Fibroblast of lung (primary cell): ENCODE results near the gene OTUD4. TPM values are rescaled to one million over a fixed set of nuclear protein-coding genes. Genes with fewer than 3 reads are reported as not detected.

Experiments used
- DNase-seq, 2 donors: peaks; one replicate each; pipeline versions ENCODE4 v3.0.0 to v3.0.0-alpha.2; 2010; ENCODE audit warnings: low read depth in 2 of 2
- H2AFZ ChIP-seq: 2 replicates; pipeline ENCODE4 v1.5.1; 2012; ENCODE audit warnings: low read length, control low read depth, inconsistent platforms
- H3K27ac ChIP-seq: 2 replicates; pipeline ENCODE4 v1.5.1; 2011; ENCODE audit warnings: low read length, control low read depth; ENCODE audit not compliant: insufficient read depth
- H3K27me3 ChIP-seq: 2 replicates; pipeline ENCODE4 v1.5.1; 2011; ENCODE audit warnings: mild to moderate bottlenecking, low read length; ENCODE audit not compliant: control insufficient read depth, insufficient read depth
- H3K36me3 ChIP-seq: 2 replicates; pipeline ENCODE4 v1.5.1; 2011; ENCODE audit warnings: low read length; ENCODE audit not compliant: control insufficient read depth, insufficient read depth
- H3K4me1 ChIP-seq: 2 replicates; pipeline ENCODE4 v1.5.1; 2011; ENCODE audit warnings: low read length; ENCODE audit not compliant: control insufficient read depth, insufficient read depth; ENCODE audit errors: extremely low read depth
- H3K4me2 ChIP-seq: 2 replicates; pipeline ENCODE4 v1.5.1; 2011; ENCODE audit warnings: low read length, control low read depth; ENCODE audit not compliant: insufficient read depth; ENCODE audit errors: extremely low read depth
- H3K4me3 ChIP-seq, 4 experiments: fragments of 200-600 bp in 1 of 4; sonication (generic) in 1 of 4; replicated peaks in 1 of 4; 2 replicates each; pipeline ENCODE4 v1.5.1; 2011 to 2016; ENCODE audit warnings: low read length in 4 of 4, low read depth in 3 of 4, mild to moderate bottlenecking in 3 of 4, control low read depth in 2 of 4, inconsistent platforms in 1 of 4, mixed read lengths in 1 of 4; ENCODE audit not compliant: insufficient read depth in 1 of 4; ENCODE audit errors: control extremely low read depth in 1 of 4
- H3K79me2 ChIP-seq: 2 replicates; pipeline ENCODE4 v1.5.1; 2012; ENCODE audit warnings: mild to moderate bottlenecking, low read length, inconsistent platforms; ENCODE audit not compliant: control insufficient read depth, insufficient read depth
- H3K9ac ChIP-seq: 2 replicates; pipeline ENCODE4 v1.5.1; 2011; ENCODE audit warnings: mild to moderate bottlenecking, low read length, control low read depth; ENCODE audit not compliant: insufficient read depth
- H3K9me3 ChIP-seq: 2 replicates; pipeline ENCODE4 v1.5.1; 2012; ENCODE audit warnings: low read depth, low read length; ENCODE audit not compliant: control insufficient read depth, insufficient read depth
- H4K20me1 ChIP-seq: 2 replicates; pipeline ENCODE4 v1.5.1; 2011; ENCODE audit warnings: low read length; ENCODE audit not compliant: control insufficient read depth, insufficient read depth; ENCODE audit errors: extremely low read depth
- CTCF ChIP-seq, 2 donors: IDR thresholded peaks in 1 of 2; conservative IDR thresholded peaks in 1 of 2; 1 replicate in 1 of 2; 2 replicates in 1 of 2; pipeline ENCODE4 v1.5.1; 2011 to 2012; ENCODE audit warnings: low read length in 2 of 2, control low read depth in 1 of 2, inconsistent platforms in 1 of 2, low read depth in 1 of 2, mild to moderate bottlenecking in 1 of 2
- EZH2 ChIP-seq: IDR thresholded peaks from 2 replicates; pipeline ENCODE4 v1.5.1; 2012; ENCODE audit warnings: low read length, control low read depth, mild to moderate bottlenecking; ENCODE audit errors: missing control alignments
- polyA plus RNA-seq, 2 donors: library from polyadenylated mRNA; depleted of rRNA in 1 of 2; stranded (reverse) in 1 of 2; unstranded in 1 of 2; fragments of >200 nt; gene quantifications; 2 replicates each; pipeline ENCODE4 v1.2.1, GENCODE V29; 2011 to 2012; ENCODE audit warnings: missing spikeins in 1 of 2
- total RNA-seq: library from RNA; depleted of rRNA; stranded (reverse); fragments of >200 nt; gene quantifications from 2 replicates; pipeline ENCODE4 v1.2.1, GENCODE V29; 2014

OTUD4 gene
- total and polyA plus RNA-seq, 2 donors (not counting 1 experiment from before 2014, with no cell fraction given) = 21.3 to 25.7 TPM

- H3K79me2 ChIP-seq = peaks cover 72% of the 10 kb centered on the region
- H2AFZ ChIP-seq = peak overlapping the region; percentile 99
- H3K27ac ChIP-seq = peak overlapping the region; percentile 99
- TF ChIP-seq CTCF (conservative IDR thresholded peaks at IDR 0.05 in 1 of 2, IDR thresholded peaks at IDR 0.05 in 1 of 2; ENCODE audit: low read depth in 1 of 2, low read length in 2 of 2) = no peak
- TF ChIP-seq EZH2 = no peak
- H3K9ac ChIP-seq = peak overlapping the region; percentile 96
- peak overlapping the region; percentile 89 for H3K4me2 ChIP-seq
- H3K36me3 ChIP-seq = peaks cover 8% of the 10 kb centered on the region
- H3K4me3 ChIP-seq = peak overlapping the region; percentile 84 to 98 (median 92)
- H3K9me3 ChIP-seq = no peaks in the 10 kb centered on the region
- no peak for DNase-seq
- H3K4me1 ChIP-seq = no peaks in the 10 kb centered on the region
- no peaks in the 10 kb centered on the region for H3K27me3 ChIP-seq
- H4K20me1 ChIP-seq = no peaks in the 10 kb centered on the region
Observed at GRCh38 chr4:145097331-145097820, 83.0 kb downstream of the OTUD4 start.

- H3K36me3 ChIP-seq = peaks cover 8% of the 10 kb centered on the region
- H3K79me2 ChIP-seq = peaks cover 38% of the 10 kb centered on the region
- no peak overlapping the region for H3K4me2 ChIP-seq
- H3K9ac ChIP-seq = no peak overlapping the region
- no peak overlapping the region for H3K4me3 ChIP-seq
- H3K27me3 ChIP-seq = no peaks in the 10 kb centered on the region
- TF ChIP-seq CTCF (conservative IDR thresholded peaks at IDR 0.05 in 1 of 2, IDR thresholded peaks at IDR 0.05 in 1 of 2; ENCODE audit: low read depth in 1 of 2, low read length in 2 of 2) (no peak), EZH2 (no peak)
- H4K20me1 ChIP-seq = no peaks in the 10 kb centered on the region
- H3K27ac ChIP-seq = no peak overlapping the region
- no peaks in the 10 kb centered on the region for H3K4me1 ChIP-seq
- H2AFZ ChIP-seq = no peak overlapping the region
- DNase-seq = no peak
- H3K9me3 ChIP-seq = no peaks in the 10 kb centered on the region
Observed at GRCh38 chr4:145093638-145094037, 86.8 kb downstream of the OTUD4 start.

- no peak for DNase-seq
- Histone ChIP-seq H2AFZ (no peak overlapping the region), H3K79me2 (peaks cover 16% of the 10 kb centered on the region), H4K20me1 (no peaks in the 10 kb centered on the region), H3K4me2 (no peak overlapping the region), H3K9ac (no peak overlapping the region), H3K27me3 (no peaks in the 10 kb centered on the region), H3K4me1 (no peaks in the 10 kb centered on the region), H3K27ac (no peak overlapping the region), H3K9me3 (no peaks in the 10 kb centered on the region), H3K4me3 (no peak overlapping the region), H3K36me3 (peaks cover 8% of the 10 kb centered on the region)
- TF ChIP-seq EZH2 = no peak
Observed at GRCh38 chr4:145090380-145090779, 90.0 kb downstream of the OTUD4 start.
